ENCODE measurements around the gene POLE. TPM values are rescaled to one million over a fixed set of nuclear protein-coding genes. Genes with fewer than 3 reads are reported as not detected.

The POLE gene
- total and polyA plus RNA-seq, 9 of the 15 experiments (the other 6 are each of a cell fraction or from before 2014, with no cell fraction given), result 2.4 to 154 (median 49.6) TPM

GRCh38 chr12:132711080-132711843 is 24.1 kb upstream of the POLE start (continued):
- no peak for TF ChIP-seq GATAD2B (IDR thresholded peaks at IDR 0.05; ENCODE audit: borderline replicate concordance)
- TF ChIP-seq SRSF1 (IDR thresholded peaks at IDR 0.05; ENCODE audit: low read depth, low read length), result no peak
- TF ChIP-seq, protein P1, sequence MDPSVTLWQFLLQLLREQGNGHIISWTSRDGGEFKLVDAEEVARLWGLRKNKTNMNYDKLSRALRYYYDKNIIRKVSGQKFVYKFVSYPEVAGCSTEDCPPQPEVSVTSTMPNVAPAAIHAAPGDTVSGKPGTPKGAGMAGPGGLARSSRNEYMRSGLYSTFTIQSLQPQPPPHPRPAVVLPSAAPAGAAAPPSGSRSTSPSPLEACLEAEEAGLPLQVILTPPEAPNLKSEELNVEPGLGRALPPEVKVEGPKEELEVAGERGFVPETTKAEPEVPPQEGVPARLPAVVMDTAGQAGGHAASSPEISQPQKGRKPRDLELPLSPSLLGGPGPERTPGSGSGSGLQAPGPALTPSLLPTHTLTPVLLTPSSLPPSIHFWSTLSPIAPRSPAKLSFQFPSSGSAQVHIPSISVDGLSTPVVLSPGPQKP (CRISPR knock-in tag; IDR thresholded peaks at IDR 0.05), result no peak
- TF ChIP-seq DLX4 (CRISPR knock-in tag; IDR thresholded peaks at IDR 0.05), result no peak
- TF ChIP-seq SMAD2 (IDR thresholded peaks at IDR 0.05; ENCODE audit: low read depth, low read length), result no peak
- peak; percentile 82; the same call in 1 of the 2 replicates for TF ChIP-seq KAT7 (CRISPR knock-in tag; IDR thresholded peaks at IDR 0.05; ENCODE audit: borderline replicate concordance)
- no peak for TF ChIP-seq RB1 (IDR thresholded peaks at IDR 0.05; ENCODE audit: low read depth)
- TF ChIP-seq ZNF3 (CRISPR knock-in tag; IDR thresholded peaks at IDR 0.05), result no peak
- 0 out of 4 replicates have a peak, but pooled peaks of 1 of the 2 experiments have one; percentile 53 for TF ChIP-seq TEAD1 (CRISPR knock-in tag; IDR thresholded peaks at IDR 0.05)
- TF ChIP-seq, protein P2, sequence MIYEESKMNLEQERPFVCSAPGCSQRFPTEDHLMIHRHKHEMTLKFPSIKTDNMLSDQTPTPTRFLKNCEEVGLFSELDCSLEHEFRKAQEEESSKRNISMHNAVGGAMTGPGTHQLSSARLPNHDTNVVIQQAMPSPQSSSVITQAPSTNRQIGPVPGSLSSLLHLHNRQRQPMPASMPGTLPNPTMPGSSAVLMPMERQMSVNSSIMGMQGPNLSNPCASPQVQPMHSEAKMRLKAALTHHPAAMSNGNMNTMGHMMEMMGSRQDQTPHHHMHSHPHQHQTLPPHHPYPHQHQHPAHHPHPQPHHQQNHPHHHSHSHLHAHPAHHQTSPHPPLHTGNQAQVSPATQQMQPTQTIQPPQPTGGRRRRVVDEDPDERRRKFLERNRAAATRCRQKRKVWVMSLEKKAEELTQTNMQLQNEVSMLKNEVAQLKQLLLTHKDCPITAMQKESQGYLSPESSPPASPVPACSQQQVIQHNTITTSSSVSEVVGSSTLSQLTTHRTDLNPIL (CRISPR knock-in tag; IDR thresholded peaks at IDR 0.05), result no peak
- TF ChIP-seq, protein P3, sequence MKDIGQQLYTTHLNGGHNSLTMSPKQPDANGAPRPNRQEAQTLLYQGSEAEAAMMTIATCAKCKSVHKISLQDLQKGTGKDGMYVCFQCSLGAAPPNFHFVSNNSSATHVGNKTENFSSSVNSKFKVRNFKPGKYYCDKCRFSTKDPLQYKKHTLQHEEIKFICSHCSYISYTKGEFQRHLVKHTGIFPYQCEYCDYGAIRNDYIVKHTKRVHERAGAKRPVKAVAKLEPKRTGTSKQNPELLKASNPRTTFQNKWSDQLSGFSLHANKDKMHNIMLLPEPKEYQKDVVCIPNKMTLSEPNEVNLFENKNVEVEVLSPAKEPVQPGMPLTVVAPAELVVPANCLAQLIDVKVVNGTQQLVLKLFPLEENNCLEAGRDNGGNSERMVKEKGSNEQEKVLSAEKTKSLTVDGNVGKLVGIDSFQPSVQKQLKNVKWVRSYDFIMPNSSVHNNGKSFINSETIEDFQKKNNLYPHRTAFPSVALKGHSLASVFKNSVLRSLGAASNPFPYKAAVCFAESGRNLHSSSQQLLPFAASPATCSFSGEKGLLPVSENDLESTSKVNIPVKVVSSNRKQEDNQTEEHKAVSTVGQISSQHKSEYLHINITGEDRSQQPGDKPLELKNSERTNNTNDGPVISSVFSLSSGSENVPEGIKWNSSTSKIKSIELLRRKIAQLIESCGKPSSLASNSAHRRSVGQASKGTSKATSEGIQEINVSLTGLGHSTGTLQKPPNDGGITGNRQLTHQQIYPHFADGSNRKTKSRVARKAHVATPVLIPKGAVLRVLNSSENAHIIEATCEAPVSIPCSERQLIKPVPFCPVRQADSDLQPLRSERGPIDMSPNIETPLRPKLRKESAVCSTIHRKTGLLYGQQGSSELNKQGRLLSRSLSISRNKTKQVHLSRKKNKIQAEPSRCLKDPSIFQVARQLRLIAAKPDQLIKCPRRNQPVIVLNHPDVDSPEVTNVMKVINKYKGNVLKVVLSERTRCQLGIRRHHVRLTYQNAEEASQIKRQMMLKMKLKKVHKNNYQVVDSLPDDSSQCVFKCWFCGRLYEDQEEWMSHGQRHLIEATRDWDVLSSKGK (CRISPR knock-in tag; IDR thresholded peaks at IDR 0.05), result no peak
- no peak for TF ChIP-seq NKRF (IDR thresholded peaks at IDR 0.05; ENCODE audit: borderline replicate concordance)
- TF ChIP-seq, protein P4, sequence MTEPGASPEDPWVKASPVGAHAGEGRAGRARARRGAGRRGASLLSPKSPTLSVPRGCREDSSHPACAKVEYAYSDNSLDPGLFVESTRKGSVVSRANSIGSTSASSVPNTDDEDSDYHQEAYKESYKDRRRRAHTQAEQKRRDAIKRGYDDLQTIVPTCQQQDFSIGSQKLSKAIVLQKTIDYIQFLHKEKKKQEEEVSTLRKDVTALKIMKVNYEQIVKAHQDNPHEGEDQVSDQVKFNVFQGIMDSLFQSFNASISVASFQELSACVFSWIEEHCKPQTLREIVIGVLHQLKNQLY (CRISPR knock-in tag; conservative IDR thresholded peaks at IDR 0.05), result no peak
- no peak for TF ChIP-seq RHOXF2B (CRISPR knock-in tag; conservative IDR thresholded peaks at IDR 0.05)
- TF ChIP-seq, protein P5, sequence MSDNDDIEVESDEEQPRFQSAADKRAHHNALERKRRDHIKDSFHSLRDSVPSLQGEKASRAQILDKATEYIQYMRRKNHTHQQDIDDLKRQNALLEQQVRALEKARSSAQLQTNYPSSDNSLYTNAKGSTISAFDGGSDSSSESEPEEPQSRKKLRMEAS (CRISPR knock-in tag; IDR thresholded peaks at IDR 0.05), result no peak
- no peak for TF ChIP-seq DNMT1 (IDR thresholded peaks at IDR 0.05)
- no peak for TF ChIP-seq STAT5A (IDR thresholded peaks at IDR 0.05; ENCODE audit: borderline replicate concordance, low read length)
- 0 out of 2 replicates have a peak, but pooled peaks have one; percentile 7 for TF ChIP-seq L3MBTL2 (IDR thresholded peaks at IDR 0.05)
